NCI-H526 (cell line): ENCODE measurements around the gene CEP164.
"Not testable (repeated sequence)": the region's sequence is repeated elsewhere in the genome, so short reads cannot be mapped to it uniquely, and the experiment has no call there.

Source experiments
- DNase-seq, 2 experiments: peaks; one replicate each; lab custom pipeline; 2025; lab: John Stamatoyannopoulos, UW

Gene CEP164

GRCh38 chr11:117395476-117395875, 67.8 kb downstream of the CEP164 start:
- no peak for DNase-seq

- DNase-seq = no peak
These were observed 69.3 kb downstream of the CEP164 start for GRCh38 chr11:117396970-117397369.

- DNase-seq = not testable (repeated sequence)
These were observed 71.0 kb downstream of the CEP164 start for GRCh38 chr11:117398618-117399017.

- not testable (repeated sequence) for DNase-seq
These were observed 71.6 kb downstream of the CEP164 start for GRCh38 chr11:117399100-117399840.

DNA sequence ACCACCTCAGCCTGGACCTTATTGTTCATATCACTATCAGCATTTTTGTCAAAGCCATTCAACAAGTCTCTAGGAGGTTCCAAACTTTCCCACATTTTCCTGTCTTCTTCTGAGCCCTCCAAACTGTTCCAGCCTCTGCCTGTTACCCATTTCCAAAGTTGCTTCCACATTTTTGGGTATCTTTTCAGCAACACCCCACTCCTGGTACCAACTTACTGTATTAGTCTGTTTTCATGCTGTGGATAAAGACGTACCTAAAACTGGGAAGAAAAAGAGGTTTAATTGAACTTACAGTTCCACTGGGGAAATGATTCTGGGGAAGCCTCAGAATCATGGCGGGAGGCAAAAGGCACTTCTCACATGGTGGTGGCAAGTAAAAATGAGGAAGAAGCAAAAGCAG, 78.2 kb downstream of the CEP164 start:
- not testable (repeated sequence) for DNase-seq

GRCh38 chr11:117407016-117407415, 79.4 kb downstream of the CEP164 start:
- no peak for DNase-seq

- no peak for DNase-seq
These were observed 80.7 kb downstream of the CEP164 start for GRCh38 chr11:117408356-117408755.

- no peak for DNase-seq
These were observed 81.9 kb downstream of the CEP164 start for GRCh38 chr11:117409511-117409910.

DNA sequence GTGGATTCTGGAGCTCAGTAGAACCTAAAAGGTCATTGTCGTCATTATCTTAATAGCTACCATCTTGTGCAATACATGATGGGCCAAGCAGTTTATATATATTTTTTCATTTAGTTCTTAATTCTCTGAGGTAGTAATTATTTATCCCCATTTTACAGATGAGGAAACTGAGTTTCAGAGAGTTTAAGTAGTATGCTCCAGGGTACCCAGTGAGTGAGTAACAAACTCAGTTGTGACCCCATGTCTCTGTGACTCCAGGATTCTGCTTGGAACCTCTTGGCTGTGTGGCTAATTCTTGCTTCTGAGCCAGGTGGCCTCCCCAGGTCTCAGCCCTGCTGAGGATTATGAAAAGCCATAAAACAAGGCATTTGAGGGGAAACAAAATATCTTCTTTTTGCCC, 82.6 kb downstream of the CEP164 start:
- no peak for DNase-seq

DNA sequence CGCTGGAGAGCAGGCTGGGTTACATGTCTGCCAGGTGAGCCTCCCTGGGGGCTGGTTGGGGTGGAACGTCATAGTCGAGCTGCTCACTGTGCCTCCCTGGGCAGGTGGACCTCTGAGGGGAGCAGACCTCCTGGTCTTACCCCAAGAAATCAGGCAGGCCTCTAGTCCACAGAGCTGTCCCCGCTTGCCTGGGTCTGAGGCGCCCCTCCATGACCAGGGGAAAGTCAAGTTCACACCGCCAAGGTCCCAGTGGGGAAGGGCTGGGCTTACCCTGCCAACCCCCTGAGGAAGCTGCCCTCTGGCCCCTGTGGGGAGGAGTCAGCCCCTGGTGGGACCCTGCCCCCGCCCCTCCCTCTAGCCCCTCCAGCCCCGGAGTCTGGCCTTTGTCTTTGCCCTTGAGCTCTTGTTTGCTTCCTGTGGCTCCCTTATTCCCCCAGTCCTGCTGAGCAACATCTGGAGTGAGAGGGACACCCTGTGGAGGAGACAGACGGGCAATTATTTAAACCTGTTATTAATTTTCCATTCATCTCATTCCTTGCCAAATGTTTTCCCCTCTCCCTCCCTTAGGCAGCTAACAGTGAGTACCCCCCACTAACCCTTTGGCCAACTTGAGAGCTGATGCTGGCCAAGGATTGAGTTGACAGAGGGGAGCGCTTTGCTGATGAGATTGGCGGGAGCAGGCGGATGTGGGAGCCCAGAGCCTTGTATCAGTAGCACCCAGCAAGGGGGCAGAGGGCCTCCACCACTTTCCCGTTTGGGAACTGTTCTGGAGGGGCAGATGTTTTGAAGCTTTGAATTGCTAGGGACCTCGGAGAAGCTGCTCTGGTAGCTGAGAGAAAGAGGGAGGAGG, 83.4 kb downstream of the CEP164 start:
- no peak for DNase-seq

DNA sequence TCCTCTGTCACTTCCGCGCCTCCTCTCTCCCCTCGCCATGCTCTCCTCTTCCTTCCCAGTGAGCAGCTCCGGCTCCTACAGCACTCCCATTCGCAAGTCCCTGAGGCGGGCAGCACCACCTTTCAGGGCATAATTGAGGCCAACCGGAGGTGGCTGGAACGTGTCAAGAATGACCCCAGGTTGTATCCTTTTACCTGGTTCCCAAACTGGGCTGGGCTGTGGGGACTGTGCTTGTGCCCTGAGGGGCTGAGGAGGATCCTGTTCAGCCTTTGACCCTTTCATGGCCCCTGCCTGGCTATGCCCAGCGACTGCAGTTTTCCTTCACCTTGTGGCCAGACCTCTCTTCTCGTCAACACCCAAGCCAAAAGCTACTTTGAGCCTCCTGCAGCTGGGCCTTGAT, 84.1 kb downstream of the CEP164 start:
- DNase-seq = no peak

DNA sequence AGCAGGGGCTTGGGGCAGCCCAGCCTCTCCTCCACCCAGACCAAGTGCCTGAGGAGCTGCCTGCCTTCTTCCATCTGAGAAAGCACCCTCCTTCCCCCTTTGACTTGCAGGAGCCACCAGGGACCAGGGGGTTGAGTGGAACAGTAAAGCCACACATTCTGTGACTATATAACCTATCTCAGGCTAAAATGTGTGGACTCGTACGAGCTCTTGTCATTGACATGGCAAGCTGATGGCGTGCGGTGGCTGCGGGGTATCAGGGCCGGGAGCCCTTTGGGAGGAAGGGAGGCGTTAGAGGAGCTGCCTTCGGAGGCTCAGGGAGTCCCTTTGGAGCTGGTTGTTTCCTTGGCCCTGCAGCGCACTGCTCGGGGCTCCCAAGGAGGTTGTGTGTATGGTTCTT, 84.5 kb downstream of the CEP164 start:
- no peak for DNase-seq

- no peak for DNase-seq
These were observed 85.1 kb downstream of the CEP164 start for GRCh38 chr11:117412653-117413275.

DNA sequence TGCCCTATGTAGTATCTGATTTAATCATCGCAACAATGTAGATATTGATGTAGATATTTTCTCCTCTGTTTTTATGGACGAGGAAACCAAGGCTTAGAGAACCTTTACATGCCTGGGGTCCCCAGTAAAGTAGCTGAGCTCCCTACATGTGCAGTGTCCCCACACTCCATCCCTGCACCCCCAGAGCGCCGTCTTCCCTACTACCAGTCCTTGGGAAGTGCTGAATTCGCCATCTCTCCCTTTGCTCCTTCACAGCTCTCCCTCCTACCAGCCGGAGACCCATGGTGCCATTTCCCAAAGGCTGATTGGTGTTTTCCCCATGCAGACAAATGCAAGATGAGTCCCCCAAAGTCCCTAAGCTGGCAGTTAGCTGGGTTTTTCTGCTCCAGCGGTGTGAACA, 86.0 kb downstream of the CEP164 start:
- DNase-seq = no peak

GRCh38 chr11:117414724-117415123, 87.1 kb downstream of the CEP164 start:
- no peak for DNase-seq

DNA sequence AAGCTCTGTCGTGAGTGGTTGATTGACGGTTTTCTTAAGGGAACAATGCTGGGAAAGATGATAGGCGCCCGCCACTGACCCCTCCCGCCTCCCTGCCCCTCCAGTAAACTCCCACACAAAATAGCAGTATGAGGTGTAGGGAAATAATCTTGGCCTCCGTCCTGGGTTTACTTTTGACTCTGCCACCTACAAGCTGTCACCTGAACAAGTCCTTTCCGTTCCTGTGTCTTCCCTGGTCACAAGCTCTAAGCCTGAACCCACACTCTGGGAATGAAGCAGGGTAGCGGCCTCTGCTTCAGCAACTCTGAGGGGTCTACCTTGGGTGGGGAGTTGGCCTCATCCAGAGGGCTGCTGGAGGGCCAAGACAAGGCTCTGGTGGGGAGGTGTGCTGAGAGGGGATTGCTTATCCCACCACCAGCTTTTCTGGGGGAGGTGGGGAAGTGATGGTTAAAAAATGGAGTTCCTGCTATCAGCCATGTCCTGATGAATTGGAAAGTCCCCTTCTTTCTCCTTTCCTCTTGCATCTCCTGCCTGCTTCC, 87.8 kb downstream of the CEP164 start:
- no peak for DNase-seq

DNA sequence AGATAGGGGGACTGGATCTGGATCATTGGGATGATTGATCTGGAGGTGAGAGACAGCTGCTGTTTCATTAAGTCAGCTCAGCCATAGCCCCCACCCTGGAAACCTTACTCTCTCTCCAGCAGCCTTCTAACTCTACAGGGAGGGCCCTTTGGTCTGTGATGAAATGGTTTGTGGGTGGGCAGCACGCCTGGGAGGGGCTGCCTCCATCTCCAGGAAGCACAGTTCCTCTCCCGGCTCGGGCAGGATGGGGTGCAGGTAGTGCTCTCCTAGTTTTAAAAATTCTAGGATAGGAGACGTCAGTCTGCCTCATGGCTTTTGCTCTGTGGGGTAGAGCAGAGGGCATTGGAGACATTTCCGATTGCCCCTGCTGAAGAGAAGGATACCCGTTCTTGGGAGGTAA, 89.7 kb downstream of the CEP164 start:
- no peak for DNase-seq

- DNase-seq = no peak
These were observed 90.2 kb downstream of the CEP164 start for GRCh38 chr11:117417856-117418255.

GRCh38 chr11:117418737-117419481, 91.3 kb downstream of the CEP164 start:
- DNase-seq = no peak

DNA sequence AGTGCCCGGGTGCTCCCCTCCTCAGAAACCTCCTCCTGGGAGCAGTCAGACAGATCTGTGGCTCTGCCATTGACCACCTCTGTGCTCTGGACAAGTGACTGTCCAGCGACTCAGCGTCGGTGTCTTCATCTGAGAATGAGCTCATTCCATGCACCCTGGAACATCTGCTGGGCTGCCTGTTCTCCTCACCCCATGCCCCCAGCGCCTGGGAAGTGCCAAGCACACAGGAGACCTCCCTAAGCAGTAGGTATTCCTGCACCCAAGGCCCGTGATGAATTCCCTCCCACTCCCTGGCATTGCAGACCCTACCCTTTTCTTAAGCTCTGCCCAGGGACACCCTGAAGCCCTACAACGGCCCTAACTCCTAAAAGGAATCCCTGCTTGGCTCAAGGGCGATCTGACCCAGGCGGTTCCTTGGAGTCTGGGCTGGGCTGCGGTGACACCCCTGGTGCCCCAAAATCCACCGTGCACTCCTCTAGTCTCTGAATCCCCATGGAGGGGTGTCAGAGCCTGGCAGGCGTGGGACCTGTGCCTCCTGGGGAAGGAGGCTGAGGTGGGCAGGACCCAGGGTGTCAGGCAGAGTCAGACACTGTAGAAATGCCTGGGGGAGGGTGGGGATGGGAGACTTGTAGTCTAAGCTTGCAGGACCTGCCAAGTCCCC, 92.0 kb downstream of the CEP164 start:
- DNase-seq = no peak

GRCh38 chr11:117420143-117420485, 92.5 kb downstream of the CEP164 start:
- no peak for DNase-seq
